NAMALWA (cell line): ENCODE results near the gene RPLP2.

Experiments
- DNase-seq: peaks from one replicate; pipeline ENCODE4 v3.0.0-alpha.2; 2015; ENCODE audit warnings: low spot score

The RPLP2 gene

DNA sequence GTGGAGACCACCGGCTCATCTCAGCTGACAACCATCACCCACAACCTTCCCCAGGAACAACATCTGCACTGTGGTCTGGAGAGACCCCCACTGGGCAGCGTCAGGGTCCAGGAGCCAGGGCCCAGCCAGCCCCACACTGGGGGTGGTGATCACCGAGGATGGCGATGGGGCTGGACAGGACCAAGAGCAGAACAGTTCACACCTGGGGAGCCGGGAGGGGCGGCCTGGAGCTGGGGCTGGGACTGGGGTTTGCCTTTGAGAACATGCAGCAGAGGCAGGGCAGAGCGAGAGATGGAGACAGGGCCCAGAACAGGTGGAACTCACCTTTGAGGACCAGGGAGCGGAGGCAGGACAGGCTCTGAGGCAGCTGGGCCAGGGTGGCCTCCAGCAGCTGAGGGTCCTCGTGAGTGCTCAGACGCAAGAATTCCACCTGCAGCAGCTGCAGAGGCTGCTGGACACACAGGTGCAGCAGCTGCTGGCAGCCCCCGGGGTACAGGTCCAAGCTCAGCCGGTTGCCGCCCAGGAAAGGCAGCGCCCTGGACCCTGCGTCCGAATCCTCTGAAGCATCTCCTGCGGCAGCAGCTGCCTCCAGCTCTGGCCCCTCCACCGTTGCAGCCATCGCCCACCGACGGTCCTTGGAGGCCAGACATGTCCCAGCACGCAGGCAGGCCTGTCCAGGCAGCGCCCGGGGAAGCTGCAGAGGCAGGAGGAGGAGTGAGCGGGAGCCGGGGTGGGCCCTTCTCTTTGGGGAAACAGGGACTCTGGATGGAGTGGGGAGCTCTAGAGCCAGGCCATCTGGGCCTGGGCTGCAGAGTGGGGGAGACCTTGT is 5.8 kb upstream of the RPLP2 start:
- DNase-seq = no peak

DNA sequence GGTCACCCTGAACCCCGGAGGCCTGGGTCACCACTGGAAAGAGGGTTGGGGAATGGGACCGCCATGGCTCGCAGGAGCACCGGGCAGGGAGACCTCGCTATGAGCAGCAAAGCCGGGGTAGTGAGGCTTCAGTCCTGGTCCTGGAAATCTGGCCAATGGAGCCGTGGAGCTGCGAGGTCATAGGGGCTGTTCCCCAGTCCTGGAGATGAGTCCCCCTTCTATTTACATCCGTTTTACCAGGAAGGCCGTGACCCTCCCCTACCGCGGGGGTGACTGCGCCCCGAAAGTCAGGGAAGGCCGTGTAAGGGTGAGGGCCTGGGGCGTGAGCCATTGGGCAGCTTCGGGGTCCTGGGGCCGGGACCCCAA is 5.2 kb upstream of the RPLP2 start:
- no peak for DNase-seq

DNA sequence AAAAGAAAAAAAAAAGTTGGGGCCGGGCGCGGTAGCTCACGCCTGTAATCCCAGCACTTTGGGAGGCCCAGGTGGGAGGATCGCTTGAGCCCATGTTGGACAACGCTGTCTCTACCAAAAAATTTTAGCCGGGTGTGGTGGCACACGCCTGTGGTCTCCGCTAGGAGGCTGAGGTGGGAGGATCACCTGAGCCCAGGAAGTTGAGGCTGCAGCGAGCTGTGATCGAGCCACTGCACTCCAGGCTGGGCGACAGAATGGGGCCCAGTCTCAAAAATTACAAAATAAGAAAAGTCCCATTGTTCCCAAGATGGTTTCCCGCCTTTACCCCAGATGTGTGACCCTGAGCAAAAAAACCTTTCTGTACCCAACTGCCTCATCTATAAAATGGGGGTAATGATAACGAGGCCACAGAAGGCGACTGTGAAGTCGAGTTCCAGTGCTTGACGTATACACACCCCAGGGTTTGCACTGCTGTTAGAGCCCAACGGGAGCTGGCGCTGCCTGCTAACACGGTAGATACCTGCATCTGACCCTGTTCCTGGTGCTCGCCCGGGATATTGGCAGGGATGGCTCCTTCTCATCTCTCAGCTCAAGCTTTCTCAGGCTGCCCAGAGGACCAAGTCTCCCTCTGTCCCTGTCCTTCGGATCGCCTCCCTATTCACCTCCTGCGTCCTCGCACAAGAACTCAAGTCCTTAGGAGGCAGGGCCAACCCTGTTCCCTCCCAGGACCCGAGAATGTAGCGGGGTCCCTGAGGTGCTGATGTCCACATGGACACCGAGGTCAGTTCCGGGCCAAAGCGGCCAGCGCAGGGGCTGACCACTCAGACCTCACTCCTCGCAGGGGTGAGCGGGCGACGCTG is 1.1 kb upstream of the RPLP2 start:
- peak; percentile 63 for DNase-seq

DNA sequence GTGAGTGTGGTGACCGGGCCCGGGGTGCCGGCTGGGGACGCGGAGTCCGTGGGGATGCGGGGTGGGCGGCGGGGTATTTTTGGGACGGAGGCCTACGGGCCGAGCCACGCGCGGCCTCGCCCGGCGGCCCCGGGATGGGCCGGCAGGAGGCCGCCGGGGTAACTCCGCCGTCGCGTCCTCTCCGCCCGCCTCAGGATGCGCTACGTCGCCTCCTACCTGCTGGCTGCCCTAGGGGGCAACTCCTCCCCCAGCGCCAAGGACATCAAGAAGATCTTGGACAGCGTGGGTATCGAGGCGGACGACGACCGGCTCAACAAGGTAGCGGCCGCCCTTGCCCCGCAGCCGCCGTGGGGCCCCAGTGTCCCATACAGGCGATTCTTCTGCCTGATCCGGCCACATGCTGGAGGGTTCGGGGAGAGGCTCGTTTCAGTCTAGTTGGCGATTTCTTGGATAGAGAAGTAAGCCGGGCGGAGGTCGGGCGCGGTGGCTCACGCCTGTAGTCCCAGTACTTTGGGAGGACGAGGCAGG is 337 bp downstream of the RPLP2 start:
- no peak for DNase-seq

- DNase-seq = peak; percentile 34
These were observed 1.9 kb downstream of the RPLP2 start for GRCh38 chr11:811446-812245.

- no peak for DNase-seq
These were observed 2.6 kb downstream of the RPLP2 start for GRCh38 chr11:812390-812789.

GRCh38 chr11:813072-813455 is 3.3 kb downstream of the RPLP2 start:
- DNase-seq = no peak

- DNase-seq = peak; percentile 37
These were observed 3.8 kb downstream of the RPLP2 start for GRCh38 chr11:813456-814096.

- peak; percentile 25 for DNase-seq
These were observed 6.1 kb downstream of the RPLP2 start for GRCh38 chr11:815675-816432.

- no peak for DNase-seq
These were observed 6.6 kb downstream of the RPLP2 start for GRCh38 chr11:816433-816779.

GRCh38 chr11:818396-819128 is 8.8 kb downstream of the RPLP2 start, which contains the start of gene PNPLA2:
Gene PNPLA2, plus strand, starts transcription at chr11:818914. Its CDS starts 805 bp downstream, at chr11:819719.
- DNase-seq = no peak

- DNase-seq = peak; percentile 91
These were observed 9.6 kb downstream of the RPLP2 start for GRCh38 chr11:819129-819931.

DNA sequence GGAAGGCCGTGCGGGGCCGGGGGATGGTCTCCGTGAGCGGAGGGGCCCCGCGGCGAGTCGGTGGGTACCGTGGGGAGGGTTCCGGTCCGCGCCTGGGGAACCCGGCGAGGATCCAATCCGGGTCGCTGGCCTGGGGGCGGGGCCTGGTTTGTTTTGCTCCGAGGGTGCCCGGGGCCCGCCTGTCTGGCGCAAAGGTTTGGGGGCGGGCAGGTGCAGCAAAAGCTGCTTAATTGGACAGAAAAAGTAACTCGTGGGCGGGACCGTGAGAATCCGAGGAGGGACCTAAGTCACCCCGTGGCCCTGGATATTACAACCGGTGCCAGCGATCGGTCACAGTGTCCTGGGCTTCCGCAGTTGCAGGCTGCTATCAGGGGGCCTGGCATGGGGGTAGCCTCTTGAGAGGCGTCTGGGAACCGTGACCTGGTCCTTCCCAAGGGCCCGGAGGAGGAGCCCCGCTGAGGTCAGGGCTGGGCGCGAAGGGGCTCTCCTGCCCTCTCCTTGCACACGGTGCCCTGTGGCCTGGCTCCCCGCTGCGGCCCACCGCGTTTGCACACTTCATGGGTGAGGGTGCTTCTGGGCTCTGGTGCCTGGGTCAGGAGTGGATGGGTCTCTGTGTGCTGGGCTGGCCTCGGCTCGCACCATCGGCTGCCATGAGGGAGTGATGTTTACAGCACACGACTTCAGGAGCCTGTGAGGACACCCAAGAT is 10.3 kb downstream of the RPLP2 start:
- peak; percentile 96 for DNase-seq

DNA sequence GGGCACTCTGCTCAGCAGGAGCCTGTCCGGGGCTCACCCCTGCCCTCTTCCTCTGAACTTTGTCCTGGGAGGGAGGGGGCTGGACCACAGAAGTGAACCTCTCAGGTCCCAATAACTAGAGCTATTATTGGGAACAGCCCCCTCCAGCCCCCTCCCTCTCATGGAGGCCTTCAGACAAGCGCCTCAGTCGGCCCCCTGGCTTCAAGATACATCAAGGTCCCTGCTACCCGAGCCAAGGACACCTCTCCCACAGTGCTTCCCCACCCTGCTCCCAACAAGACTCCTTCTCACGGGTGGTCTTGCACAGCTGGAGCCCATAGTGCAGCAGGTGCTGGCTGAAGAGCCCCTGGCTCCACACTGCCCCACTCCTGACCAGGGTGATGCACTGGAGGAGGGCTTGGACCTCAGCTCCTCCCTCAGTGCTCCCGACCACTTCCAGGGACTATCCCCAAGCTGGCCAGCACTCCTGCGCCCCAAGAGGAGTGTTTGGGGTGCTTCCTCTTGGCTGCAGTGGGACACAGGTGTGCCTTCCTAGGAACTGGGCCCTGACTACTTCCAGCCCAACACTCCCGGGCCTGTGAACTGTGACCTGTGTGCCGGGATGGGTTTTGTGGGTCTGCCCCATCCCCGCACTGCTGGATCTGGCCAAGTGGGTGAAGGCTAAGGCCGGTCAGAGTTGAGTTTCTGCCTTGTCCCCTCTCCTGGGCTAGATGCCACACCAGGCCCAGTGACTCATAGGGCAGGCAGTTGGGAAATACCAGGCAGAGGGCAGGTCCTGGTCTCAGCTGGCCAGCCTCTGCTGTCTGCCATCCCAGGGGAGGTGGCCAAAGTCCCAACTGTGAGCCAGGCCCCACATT is 11.1 kb downstream of the RPLP2 start:
- DNase-seq = no peak

DNA sequence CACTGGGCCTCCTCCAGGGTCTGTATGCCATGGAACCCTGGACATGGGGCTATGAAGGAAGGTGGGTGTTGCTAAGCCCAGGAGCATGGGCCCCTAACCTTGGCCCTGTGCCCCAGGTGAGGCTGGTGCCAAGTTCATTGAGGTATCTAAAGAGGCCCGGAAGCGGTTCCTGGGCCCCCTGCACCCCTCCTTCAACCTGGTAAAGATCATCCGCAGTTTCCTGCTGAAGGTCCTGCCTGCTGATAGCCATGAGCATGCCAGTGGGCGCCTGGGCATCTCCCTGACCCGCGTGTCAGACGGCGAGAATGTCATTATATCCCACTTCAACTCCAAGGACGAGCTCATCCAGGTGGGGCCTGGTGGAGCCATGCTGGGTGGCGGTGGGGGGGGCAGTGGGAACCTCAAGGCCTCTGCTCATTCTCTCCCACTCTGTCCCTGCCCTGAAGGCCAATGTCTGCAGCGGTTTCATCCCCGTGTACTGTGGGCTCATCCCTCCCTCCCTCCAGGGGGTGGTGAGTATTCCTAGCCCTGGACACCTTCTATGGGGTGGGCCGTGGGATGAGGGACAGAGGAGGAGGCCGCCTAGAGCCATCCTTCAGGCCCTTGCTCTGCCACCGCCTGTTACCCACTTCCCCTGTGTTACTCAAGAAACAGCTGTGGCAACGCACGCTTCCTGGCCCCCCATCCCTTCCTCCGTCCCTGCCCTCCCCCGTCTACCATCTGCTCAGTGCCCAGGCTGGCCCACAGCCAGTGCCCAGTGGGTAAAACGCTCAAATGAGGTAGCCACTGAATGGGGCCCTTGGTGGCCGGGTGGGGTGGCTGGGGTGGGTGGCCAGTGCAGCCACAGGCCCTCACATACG is 12.0 kb downstream of the RPLP2 start:
- no peak for DNase-seq

DNA sequence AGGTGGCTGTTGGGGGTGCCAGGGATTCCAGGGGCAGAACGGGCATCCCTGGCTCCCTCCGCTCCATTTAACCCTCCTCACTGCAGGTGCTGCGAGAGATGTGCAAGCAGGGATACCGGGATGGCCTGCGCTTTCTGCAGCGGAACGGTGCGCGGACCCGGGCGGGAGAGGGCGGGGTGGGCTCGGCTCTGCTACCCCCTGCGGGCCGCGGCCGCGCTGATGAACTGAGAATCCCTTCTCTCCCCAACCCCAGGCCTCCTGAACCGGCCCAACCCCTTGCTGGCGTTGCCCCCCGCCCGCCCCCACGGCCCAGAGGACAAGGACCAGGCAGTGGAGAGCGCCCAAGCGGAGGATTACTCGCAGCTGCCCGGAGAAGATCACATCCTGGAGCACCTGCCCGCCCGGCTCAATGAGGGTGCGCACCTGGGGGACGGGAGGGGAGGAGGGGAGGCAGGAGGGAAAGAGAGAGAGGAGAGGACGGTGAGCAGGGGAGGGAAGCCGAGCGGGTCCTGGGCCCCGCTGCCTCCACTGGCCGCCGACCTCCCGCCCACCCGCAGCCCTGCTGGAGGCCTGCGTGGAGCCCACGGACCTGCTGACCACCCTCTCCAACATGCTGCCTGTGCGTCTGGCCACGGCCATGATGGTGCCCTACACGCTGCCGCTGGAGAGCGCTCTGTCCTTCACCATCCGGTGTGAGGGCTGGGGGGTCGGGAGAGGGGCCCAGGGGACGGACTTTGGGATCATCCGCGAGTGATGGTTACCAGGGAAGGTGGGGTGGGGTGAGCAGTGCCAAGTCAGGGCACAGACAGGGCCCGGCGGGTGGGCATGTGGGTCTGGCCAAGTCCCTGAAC is 13.9 kb downstream of the RPLP2 start:
- DNase-seq = no peak
